22Rv1 (cell line): ENCODE results near the gene LRRC32.

Experiments
- CTCF ChIP-seq: fragments of 450-650 bp; IDR thresholded peaks from 2 replicates; pipeline ENCODE4 v1.5.1; 2017; ENCODE audit warnings: mild to moderate bottlenecking
- ZFX ChIP-seq: fragments of 450-650 bp; IDR thresholded peaks from 2 replicates; pipeline ENCODE4 v1.6.1; 2017; ENCODE audit warnings: antibody characterized with exemption, borderline replicate concordance

DNA sequence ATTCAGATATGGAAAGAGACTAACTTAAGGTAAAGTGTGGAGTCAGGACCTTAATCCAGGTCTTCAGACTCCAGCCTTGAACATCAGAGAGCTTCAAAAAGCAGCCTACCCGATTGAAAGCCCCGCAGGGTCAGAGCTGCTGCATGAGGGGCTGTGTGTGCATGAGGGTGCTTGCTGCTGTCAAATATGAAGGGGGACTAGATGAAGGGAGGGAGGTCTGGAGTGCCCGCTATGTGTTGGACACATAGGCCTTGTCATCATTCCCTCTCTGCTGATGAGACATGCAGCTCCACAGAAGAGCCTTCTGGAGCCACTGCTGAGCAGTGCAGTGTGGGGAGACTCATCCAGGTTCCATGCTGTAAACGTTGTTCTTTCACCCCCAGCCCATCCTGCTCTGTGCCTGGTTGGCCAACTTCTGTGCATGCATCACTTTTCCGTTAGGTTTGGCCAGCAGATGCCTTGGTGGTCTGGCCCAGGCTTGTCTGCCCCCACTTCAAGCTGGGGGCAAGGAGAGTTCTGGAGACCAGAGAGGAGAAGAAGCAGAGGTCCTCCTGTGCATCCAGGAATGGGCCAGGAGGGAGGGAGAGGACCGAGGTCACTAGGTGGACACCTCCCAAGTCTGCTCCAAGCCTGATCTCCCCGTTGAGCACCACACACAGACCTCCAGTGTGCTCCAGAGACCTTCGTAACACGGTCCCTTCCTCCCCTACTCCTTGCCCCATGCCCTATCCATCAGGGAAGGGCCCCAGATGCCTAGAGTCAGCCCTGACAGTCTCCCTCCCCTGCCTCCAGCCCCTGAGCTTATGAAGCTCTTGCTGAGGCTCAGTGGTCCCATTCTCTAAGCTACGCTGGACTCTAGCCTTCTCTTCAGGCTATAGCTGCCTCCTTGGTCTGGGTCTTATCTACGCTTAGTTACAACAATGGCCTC is 32.0 kb downstream of the LRRC32 start:
- TF ChIP-seq CTCF (no peak), ZFX (no peak)
